Keratinocyte (primary cell): ENCODE data around the gene BATF3. TPM values are rescaled to one million over a fixed set of nuclear protein-coding genes. Genes with fewer than 3 reads are reported as not detected.
A peak's percentile ranks its signal among the peaks of the same experiment; 100 is the strongest.

Experiments used
- DNase-seq: peaks from one replicate; pipeline ENCODE4 v3.0.0-alpha.2; 2011; ENCODE audit warnings: low read depth, missing footprints, low spot score
- FAIRE-seq: peaks from 2 replicates; lab custom pipeline; 2011; peaks lifted over from hg19 to GRCh38; lab: Jason Lieb, UNC
- H2AFZ ChIP-seq: 2 replicates; pipeline ENCODE4 v1.6.0; 2012; ENCODE audit warnings: low read length, control low read depth, inconsistent platforms; ENCODE audit not compliant: control insufficient read depth
- H3K27ac ChIP-seq: 2 replicates; pipeline ENCODE4 v1.5.1; 2011; ENCODE audit warnings: low read length; ENCODE audit not compliant: control insufficient read depth, insufficient read depth
- H3K27me3 ChIP-seq: 3 replicates; pipeline ENCODE4 v1.6.0; 2011; ENCODE audit warnings: low read length; ENCODE audit not compliant: control insufficient read depth, insufficient read depth; ENCODE audit errors: extremely low read depth
- H3K36me3 ChIP-seq, 2 experiments: 2 replicates in 1 of 2; 3 replicates in 1 of 2; pipeline ENCODE4 v1.5.1; 2011; ENCODE audit warnings: low read length in 2 of 2, mild to moderate bottlenecking in 1 of 2; ENCODE audit not compliant: control insufficient read depth in 2 of 2, insufficient read depth in 2 of 2; ENCODE audit errors: extremely low read depth in 1 of 2
- H3K4me1 ChIP-seq: 3 replicates; pipeline ENCODE4 v1.5.1; 2011; ENCODE audit warnings: low read length; ENCODE audit not compliant: control insufficient read depth, insufficient read depth; ENCODE audit errors: extremely low read depth
- H3K4me2 ChIP-seq: 3 replicates; pipeline ENCODE4 v1.6.0; 2011; ENCODE audit warnings: low read depth, low read length; ENCODE audit not compliant: control insufficient read depth, insufficient read depth; ENCODE audit errors: extremely low read depth
- H3K4me3 ChIP-seq, 3 experiments: fragments of 200-600 bp in 1 of 3; sonication (generic) in 1 of 3; 2 replicates in 2 of 3; 3 replicates in 1 of 3; pipeline ENCODE4 v1.5.1; 2011 to 2016; ENCODE audit warnings: low read length in 3 of 3, mild to moderate bottlenecking in 3 of 3, control low read depth in 2 of 3, inconsistent platforms in 1 of 3, low read depth in 1 of 3, mixed read lengths in 1 of 3, mixed run types in 1 of 3, moderate library complexity in 1 of 3; ENCODE audit not compliant: control insufficient read depth in 2 of 3, insufficient read depth in 2 of 3; ENCODE audit errors: extremely low read depth in 1 of 3
- H3K79me2 ChIP-seq: 2 replicates; pipeline ENCODE4 v1.6.0; 2012; ENCODE audit warnings: low read length; ENCODE audit not compliant: control insufficient read depth, insufficient read depth
- H3K9ac ChIP-seq: 3 replicates; pipeline ENCODE4 v1.6.0; 2011; ENCODE audit warnings: low read length; ENCODE audit not compliant: control insufficient read depth, insufficient read depth; ENCODE audit errors: extremely low read depth
- H3K9me1 ChIP-seq: 3 replicates; pipeline ENCODE4 v1.6.0; 2011; ENCODE audit warnings: low read length; ENCODE audit not compliant: control insufficient read depth, insufficient read depth; ENCODE audit errors: extremely low read depth
- H3K9me3 ChIP-seq: 2 replicates; pipeline ENCODE4 v1.5.1; 2012; ENCODE audit warnings: low read depth, low read length; ENCODE audit not compliant: control insufficient read depth
- H4K20me1 ChIP-seq: 3 replicates; pipeline ENCODE4 v1.6.0; 2011; ENCODE audit warnings: low read length; ENCODE audit not compliant: control insufficient read depth, insufficient read depth; ENCODE audit errors: extremely low read depth
- CTCF ChIP-seq, 3 experiments: IDR thresholded peaks in 1 of 3; conservative IDR thresholded peaks in 1 of 3; optimal IDR thresholded peaks in 1 of 3; 2 replicates in 2 of 3; 3 replicates in 1 of 3; pipeline versions ENCODE3 to v1.5.1; 2011; ENCODE audit warnings: low read length in 3 of 3, mild to moderate bottlenecking in 3 of 3, moderate library complexity in 2 of 3, control low read depth in 1 of 3, inconsistent platforms in 1 of 3; ENCODE audit not compliant: insufficient read depth in 2 of 3; ENCODE audit errors: extremely low read depth in 1 of 3
- EZH2 ChIP-seq: IDR thresholded peaks from one replicate; pipeline ENCODE4 v1.6.1; 2012; ENCODE audit warnings: inconsistent platforms, mild to moderate bottlenecking, low read length, moderate library complexity
- dilution Hi-C: fragments of 300-500 bp; cut with MboI; formaldehyde crosslinking; loops from one replicate; pipeline ENCODE4 v1.7.0; 2020; ENCODE audit warnings: low sequenced_read_pairs; ENCODE audit not compliant: extremely low pct_ligation_motif_present
- polyA plus RNA-seq, 5 experiments: library from polyadenylated mRNA; depleted of rRNA in 3 of 5; stranded (reverse) in 3 of 5; stranded (forward) in 1 of 5; unstranded in 1 of 5; fragments of >200 nt; gene quantifications; 1 replicate in 1 of 5; 2 replicates in 3 of 5; 3 replicates in 1 of 5; pipeline versions ENCODE4 v1.2.1 to v1.2.3, GENCODE V29; 2011 to 2012; ENCODE audit warnings: missing spikeins in 2 of 5, low read depth in 1 of 5, low replicate concordance in 1 of 5

BATF3 gene
- polyA plus RNA-seq, 1 donor (not counting 4 experiments of a cell fraction or from before 2014, with no cell fraction given) = not detected

- H3K79me2 ChIP-seq = no peaks in the 10 kb centered on the region
- H2AFZ ChIP-seq = no peak overlapping the region
- no peak for TF ChIP-seq EZH2
- TF ChIP-seq CTCF (optimal IDR thresholded peaks at IDR 0.05 in 1 of 3, IDR thresholded peaks at IDR 0.05 in 1 of 3, conservative IDR thresholded peaks at IDR 0.05 in 1 of 3; ENCODE audit: extremely low read depth in 1 of 3, insufficient read depth in 2 of 3, low read length in 3 of 3) = no peak
- no peaks in the 10 kb centered on the region for H4K20me1 ChIP-seq
- H3K27ac ChIP-seq = no peak overlapping the region
- FAIRE-seq = no peak
- H3K4me2 ChIP-seq = no peak overlapping the region
- no peak overlapping the region for H3K9ac ChIP-seq
- H3K27me3 ChIP-seq = no peaks in the 10 kb centered on the region
- no peaks in the 10 kb centered on the region for H3K9me3 ChIP-seq
- no peaks in the 10 kb centered on the region for H3K36me3 ChIP-seq
- no peaks in the 10 kb centered on the region for H3K9me1 ChIP-seq
- peaks cover 12% of the 10 kb centered on the region for H3K4me1 ChIP-seq
- no peak for DNase-seq
- dilution Hi-C loops = no loop called here
- no peak overlapping the region for H3K4me3 ChIP-seq
These were observed 22.8 kb upstream of the BATF3 start for GRCh38 chr1:212722270-212722957.

- FAIRE-seq (peak; percentile 80), DNase-seq (peak; percentile 2)
- Histone ChIP-seq H3K36me3 (no peaks in the 10 kb centered on the region), H3K9me3 (no peaks in the 10 kb centered on the region), H4K20me1 (no peaks in the 10 kb centered on the region), H3K9ac (no peak overlapping the region), H3K4me1 (peaks cover 12% of the 10 kb centered on the region), H3K9me1 (no peaks in the 10 kb centered on the region), H2AFZ (no peak overlapping the region), H3K4me3 (peak overlapping the region in 2 of 3 experiments; percentile 25 to 57), H3K79me2 (no peaks in the 10 kb centered on the region), H3K27ac (no peak overlapping the region), H3K27me3 (no peaks in the 10 kb centered on the region), H3K4me2 (peak overlapping the region; percentile 92)
- TF ChIP-seq CTCF (optimal IDR thresholded peaks at IDR 0.05 in 1 of 3, IDR thresholded peaks at IDR 0.05 in 1 of 3, conservative IDR thresholded peaks at IDR 0.05 in 1 of 3; ENCODE audit: extremely low read depth in 1 of 3, insufficient read depth in 2 of 3, low read length in 3 of 3) (no peak), EZH2 (no peak)
- dilution Hi-C loops = no loop called here
These were observed 22.0 kb upstream of the BATF3 start for GRCh38 chr1:212721388-212722247.
